HG03354 (cell line): ENCODE results near the gene NKAIN4.

ENCODE experiments used
- ATAC-seq: cut with Tn5 transposase; IDR thresholded peaks from one replicate; pipeline ENCODE4 v1.9.1; 2021; ENCODE audit warnings: mild to moderate bottlenecking; ENCODE audit not compliant: unreplicated experiment, poor library complexity, severe bottlenecking

NKAIN4 gene

DNA sequence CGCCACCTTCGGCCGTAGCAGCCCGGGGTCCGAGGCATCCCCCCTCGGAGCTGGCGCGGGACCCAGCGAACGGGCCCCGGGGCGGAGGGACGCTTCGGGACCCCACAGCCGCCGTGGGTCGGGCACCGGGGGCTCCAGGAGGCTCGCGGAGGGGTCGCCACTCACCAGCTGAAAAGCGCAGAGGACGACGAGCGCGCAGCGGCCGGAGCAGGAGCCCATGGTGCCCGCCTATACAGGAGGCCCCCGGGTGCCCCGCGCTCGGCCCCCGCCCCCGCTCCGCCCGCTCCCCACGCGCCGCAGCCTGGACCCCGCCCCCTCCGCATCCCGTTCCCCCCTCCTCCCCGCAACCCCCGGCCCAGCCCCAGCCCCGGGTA lies at the start of gene NKAIN4:
TSS of gene NKAIN4 (minus strand) at position 232 of the 374 bp plus-strand sequence. CDS start at position 219, 13 bp downstream.
- ATAC-seq = no peak

DNA sequence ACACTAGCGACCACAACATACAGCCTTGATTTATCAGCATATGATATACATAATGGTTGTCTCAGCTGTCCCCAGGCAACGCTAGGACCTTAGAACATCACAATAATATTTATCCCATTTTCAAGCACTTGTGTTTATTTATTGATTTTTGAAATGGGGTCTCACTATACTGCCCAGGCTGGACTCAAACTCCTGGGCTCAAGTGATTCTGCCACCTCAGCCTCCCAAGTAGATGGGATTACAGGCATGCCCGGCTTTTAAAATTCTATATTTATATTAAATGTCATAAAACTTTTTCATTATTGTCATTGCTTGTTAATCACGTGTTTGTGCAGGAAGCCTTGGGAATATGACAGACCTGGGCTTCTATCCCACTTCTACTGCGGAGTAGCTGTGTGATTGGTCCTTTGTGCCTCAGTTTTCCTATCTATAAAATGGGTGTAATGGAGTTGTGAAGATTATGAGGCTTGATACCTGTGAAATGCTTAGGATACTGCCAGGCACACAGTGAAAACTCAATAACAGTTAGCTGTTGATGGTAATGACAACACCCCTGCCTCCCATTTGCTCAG lies 48.9 kb upstream of the NKAIN4 start:
- no peak for ATAC-seq

DNA sequence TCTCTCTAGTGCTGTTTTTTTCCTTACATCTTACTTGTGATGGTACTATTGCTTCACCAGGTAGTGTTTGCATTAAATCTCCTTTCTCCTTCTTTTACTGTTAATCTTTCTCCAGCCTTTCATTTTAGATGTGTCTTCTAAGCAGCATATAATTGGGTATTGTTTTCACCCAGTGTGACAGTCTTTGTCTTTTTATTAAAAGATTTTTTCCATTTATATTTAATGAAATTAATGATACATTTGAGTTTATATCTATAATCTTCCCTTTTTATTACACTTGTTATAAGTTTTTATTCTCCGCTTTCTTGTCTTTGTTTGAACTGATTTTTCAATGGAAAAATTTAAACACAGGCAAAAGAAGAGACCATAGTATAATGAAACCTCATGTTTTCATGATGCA lies 47.4 kb upstream of the NKAIN4 start:
- no peak for ATAC-seq

DNA sequence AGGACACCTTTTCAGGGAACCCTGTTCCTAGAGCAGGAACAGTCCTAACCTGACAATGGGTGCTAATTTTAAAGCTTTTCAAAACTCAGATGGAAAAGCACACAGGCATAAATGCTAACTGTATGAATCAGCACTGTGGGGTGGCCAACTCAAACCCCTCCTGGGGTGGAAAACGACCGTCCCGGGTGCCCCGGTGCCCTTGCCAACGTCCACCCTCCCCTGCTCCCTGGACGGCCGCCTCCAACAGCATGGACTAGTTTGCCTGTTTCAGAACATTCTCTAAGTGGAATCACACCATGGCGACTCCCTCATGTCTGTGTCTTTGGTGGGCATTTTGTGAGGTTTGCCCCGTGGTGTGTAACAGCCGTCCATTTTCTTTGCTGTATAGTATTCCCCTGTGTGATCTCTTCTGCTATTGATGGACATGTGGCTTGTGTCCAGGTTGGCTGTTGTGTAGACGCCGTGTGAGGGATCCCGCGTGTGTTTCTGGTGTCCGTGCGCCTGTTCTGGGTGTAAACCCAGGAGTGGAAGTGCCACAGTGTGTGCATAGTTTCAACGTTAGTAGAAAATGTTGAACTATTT lies 44.6 kb upstream of the NKAIN4 start:
- ATAC-seq = no peak

DNA sequence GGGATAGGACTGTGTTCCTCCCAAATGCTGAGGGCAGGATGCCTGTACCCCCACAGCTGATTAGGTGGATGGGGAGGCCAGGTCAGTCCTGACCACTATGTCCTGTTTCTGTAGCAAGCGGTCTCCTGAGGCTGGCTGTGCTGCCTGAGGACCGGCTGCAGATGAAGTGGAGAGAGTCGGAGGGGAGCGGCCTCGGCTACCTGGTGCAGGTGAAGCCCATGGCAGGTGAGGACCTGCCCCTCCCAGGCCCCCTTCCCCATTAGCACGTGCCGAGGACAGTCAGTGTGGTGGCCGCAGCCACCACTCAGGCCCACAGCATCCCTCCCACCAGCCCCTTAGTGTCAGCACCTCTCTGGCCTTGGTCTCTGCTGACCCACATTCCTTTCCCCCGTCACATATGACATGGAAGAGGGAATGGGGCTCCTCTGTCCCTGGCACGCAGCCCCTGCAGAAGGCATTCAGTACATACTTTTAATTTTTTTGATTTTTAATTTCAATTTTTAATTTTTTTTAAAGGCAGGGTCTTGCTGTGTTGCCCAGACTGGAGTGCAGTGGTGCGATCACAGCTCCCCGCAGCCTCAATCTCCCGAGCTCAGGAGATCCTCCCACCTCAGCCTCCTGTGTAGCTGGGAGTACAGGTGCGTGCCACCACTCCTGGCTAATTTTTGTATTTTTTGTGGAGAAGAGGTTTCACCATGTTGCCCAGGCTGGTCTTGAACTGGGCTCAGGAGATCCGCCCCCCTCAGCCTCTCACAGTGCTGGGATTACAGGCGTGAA lies 43.7 kb upstream of the NKAIN4 start:
- no peak for ATAC-seq

DNA sequence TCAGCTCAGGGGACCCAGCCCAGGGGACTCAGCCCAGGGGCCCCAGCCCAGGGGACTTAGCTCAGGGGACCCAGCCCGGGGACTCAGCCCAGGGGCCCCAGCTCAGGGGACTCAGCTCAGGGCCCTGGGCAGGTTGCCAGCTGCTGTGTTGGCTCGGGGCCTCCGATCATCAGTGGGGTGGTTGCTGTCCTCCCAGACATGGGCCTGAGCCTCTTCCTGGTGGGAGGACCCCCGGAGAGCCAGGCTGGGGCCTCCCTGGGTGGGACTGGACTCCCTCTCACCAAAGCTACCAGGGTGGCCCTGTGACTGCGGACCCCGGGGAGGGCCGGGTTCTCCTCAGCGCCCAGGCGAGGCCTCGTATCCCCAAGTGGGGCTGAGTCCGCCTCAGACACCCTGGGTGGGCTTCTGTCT lies 43.1 kb upstream of the NKAIN4 start:
- no peak for ATAC-seq

DNA sequence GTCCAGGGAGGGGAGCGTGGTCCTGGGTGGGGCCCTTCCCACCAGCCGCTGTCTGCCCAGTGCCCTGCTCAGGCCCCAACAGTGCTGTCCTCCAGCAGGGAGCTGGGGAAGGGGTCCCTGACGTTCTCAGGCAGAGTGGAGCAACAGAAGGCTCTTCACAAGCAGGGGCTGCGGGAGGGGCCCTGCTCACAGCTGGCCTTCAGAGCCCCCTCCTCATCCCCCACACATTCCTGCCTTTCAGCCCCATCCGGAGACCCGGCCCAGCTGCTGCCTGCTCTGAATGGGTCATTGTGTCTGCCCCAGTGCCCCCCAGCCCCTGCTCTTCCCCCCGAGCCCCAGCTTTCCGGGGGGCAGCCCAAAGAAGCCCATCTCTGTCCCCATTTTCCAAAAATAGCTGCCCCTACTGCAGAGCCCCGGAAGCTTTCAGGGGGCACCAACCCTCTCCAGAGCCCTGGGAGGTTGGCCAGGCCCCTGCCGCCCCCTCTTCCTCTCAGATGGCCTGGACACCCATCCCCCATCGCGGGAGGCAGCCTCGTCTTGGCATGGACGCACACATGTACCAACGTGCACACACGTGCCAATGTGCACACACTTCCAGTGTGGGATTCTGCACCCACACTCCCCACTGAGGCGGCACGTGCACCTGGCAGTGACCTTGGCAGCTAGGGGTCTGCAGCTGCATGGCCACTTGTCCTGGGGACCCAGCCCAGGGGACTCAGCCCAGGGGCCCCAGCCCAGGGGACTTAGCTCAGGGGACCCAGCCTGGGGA lies 42.5 kb upstream of the NKAIN4 start:
- no peak for ATAC-seq

DNA sequence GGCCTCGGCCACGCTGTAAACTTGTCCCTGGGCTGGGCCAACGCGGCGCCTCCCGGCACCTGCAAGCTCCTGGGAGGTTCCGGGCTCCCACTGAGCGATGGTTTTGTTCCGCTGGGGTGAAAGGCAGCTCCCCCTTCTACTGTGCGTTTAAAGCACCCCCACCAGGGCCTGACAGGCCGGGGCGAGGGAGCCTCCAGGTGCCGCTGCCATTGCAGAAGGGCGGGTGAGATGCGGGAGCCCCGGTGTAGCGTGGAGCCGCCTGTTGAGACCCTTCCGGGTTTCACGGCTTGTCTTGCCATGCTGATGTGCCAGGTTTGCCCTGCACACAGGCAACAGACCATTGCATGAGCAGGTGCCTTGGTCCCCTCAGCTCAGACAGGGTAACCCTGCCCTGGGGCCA lies 41.6 kb upstream of the NKAIN4 start:
- ATAC-seq = no peak

DNA sequence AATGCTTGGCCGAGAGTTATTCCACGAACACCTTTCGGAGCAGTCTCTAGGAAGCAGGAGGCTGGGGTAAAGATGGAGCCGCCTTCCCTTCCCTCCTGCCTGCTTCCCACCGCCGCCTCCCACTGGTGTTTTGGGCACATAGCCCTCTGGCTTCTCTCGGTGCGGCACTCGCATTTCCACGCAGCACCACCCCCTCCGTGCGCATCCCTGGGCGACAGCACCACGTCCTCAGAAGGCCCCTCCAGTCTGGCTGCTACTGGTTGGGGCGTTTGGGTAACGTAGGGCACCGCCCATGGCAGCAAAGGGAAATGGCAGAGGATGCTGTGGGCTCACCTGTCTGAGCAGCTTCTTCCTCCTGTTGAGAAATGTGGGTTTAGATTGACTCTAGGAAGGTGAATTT lies 41.2 kb upstream of the NKAIN4 start:
- ATAC-seq = no peak

DNA sequence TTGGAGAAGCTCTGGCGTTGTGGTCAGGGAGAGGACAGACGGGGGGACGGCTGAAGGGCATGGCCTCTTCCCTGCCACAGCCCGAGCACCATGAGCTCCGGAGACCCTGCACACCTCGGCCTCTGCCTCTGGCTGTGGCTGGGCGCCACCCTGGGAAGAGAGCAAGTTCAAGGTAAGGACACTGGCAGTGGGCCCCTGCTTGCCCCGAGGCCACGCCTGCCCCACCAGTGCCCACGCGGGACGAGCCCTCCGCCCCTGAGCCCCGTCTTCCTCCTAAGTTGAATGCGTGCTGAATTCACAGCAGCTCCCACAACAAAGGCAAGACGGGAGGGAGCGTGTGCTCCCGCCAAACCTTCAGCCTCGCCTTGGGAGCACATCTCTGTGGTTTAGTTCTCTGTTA lies 40.8 kb upstream of the NKAIN4 start:
- ATAC-seq = no peak

DNA sequence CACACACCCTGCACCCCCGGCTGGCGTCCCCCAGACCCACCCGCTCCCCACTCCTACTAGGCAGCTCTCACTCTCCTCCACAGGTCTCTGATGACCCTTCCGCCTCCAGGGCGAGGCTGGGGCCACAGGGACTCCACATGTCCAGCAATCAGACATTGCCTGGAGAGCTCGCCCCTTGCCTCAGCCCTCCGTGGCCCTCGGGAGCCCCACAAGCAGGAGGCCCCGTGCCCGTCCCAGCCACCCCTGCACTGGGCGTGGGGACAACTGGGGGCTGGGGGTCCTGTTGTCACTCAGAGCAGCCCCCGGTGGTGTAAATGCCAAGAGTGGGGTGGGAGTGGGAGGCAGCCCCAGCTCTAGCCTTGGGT lies 40.3 kb upstream of the NKAIN4 start:
- ATAC-seq = no peak

DNA sequence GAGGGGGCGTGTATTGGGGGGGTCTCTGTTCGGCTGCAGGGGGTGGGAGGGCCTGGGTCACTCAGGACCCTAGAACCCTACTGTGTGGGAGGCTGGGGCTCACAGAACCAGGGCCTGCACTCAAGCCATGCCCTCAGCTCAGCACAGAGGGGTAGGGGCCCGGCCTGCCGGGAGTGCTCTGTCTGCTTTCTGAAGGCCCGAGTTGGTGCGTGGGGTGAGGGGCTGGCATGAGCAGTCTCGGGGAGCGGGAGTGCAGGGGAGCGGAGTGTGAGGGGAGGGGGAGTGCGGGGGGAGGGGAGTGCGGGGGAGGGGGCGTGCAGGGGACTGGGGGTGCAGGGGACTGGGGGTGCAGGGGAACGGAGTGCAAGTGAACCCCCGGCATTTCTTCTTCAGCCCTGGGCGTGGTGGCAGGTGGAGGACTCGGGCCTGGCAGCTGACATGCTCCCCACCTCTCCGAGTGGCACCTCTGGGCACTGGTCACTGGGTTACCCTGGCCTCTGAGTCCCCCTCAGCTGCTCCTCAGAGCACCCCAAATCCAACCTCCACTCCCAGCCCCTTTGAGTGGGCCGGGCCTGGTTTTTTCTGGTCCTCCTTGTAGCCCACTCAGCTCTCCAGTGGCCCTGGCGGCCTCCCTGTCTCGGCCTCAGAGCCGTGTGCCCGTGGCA lies 39.7 kb upstream of the NKAIN4 start:
- no peak for ATAC-seq

DNA sequence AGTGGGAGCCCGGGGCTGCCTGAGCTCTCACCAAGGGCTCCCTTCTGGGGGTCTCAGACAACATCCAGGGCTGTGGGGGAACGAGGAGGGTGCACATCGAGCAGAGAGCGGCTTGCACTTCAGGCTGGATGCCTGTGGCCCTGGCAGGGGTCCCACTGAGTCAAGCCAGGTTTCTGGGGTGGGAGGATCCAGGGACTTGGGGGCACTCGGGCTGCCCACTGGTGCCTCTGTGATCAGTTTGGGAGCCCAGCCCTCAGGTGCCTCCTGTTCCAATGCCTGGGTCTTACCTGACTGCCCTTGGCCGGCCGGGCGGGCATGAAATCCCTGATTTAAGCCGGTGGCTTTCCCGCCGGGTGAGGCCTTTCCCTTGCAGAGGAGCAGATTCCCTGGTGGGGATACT lies 39.2 kb upstream of the NKAIN4 start:
- no peak for ATAC-seq

DNA sequence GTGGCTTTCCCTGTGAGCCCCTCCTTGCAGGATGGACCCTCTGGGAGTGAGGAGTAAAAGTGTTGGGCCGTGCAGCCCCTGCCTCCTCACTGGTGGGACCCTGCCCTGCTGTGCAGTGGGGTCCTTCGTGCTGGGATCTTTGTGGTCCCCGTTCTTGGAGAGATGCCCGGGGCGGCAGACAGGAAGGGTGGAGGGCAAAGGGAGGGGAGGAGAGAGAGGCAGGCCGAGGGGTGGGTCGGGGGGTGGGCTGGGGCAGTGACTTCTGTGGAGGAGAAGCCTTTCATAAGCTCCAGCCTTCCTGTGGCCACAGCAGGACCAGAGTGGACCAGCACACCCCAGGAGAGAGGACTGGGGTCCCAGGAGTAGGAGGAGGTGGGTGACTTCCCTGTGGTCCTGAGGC lies 38.6 kb upstream of the NKAIN4 start, which contains the start of gene COL20A1:
TSS of gene COL20A1 (plus strand) at position 283 of the 400 bp plus-strand sequence. CDS start 1,922 bp downstream, outside the sequence.
- ATAC-seq = no peak

DNA sequence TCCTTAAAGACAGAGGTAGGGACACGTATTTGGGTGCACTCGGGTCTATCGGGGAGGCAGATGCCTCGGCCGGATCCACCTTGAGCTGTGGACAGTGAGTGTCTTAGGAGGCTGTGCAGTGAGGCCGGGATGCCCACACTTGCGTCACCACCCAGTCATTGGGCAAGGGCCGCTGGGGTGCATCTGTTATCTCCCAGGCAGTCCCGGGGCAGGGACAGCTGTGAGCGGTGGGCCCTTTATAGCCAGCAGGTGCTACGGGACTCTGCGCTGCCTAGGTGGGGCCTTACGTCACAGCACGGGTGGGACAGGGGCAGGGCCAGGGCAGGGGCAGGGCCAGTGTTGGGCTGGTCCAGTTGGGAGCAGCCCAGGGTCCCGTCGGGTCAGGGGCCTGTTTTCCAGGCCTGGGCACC lies 38.0 kb upstream of the NKAIN4 start:
- ATAC-seq = no peak

DNA sequence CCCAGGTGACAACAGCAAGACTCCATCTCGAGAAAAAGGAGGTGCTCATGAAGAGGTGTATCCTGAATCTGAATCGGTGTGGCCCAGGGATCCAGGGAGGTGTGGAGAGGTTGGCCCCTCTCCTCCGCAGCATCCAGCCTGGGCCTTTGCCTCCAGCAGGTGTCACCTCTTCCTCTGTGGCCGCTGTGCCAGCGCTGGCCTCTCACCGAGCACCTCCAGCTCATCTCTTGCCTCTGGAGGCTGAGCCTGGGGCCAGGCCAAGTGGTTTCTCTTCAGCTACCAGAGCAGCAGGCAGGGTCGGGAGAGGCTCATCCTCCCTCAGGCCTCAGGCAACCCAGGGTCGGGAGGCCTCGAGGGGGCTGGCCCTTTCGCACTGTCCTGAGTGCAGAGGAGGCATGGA lies 37.5 kb upstream of the NKAIN4 start:
- no peak for ATAC-seq

DNA sequence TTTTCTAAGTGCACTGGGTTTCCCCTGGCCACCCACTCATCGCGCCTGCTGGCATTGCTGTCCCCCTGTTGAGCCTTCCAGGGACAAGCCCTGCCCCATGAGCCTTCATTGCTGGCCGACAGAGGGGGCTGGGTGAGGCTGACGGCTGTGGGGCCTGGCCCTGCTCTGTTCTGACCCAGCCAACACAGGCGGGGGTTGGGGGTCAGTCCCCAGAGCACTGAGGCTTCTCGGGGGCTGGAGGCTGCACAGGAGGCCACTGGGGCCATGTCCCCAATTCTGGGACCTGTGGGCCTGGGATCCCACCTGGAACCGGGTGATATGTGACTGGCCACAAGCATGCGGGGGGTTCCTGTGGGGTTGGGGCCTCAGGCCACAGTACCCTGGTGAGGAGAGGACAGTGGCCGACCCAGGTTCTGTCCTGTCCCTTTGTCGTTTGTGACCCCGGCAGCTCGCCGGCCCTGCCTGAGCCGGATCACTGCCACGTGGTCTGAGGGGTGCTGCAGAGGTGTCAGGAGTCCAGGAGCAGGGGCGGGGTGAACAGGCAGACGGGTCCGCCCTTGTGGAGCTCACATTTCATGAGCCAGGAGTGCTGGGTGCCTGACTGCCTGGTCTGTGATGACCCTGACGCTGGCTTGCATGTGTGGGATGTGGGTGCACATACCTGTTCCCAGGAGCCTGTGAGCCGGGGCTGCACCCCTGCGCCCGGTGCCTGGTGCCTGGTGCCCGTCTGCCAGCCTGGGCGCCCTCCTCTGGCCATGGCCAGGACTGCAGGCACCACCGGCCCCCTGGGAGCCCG lies 36.6 kb upstream of the NKAIN4 start:
- no peak for ATAC-seq

DNA sequence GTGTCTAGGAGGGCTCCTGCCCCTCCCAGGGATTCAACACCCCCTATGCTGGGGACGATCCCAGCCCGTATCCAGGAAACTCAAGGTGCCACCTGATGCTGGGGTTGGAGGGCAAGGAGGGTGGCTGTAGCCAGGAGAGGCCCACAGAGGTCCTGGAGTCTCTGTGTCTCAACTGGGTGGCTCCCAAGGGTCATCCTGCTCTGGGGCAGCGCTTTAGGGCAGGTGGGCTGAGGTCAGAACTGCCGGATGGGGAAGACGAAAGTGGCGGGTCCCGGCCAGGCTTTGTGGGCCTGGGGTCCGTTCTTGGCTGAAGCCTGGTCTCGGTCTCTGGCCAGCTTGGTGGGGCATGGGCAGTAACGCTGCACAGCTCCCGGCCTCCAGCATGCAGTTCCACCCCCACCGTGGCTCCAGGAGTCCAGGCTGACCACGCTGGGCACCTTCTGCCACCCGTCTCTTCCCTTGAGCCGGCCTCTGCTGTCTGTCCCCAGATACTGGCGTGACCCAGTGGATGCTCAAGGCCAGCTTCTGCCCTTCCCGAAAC lies 35.9 kb upstream of the NKAIN4 start:
- no peak for ATAC-seq
